UCSD-AML1 (cell line): ENCODE measurements around the gene BICDL2.
A peak's percentile ranks its signal among the peaks of the same experiment; 100 is the strongest.

Experiments
- DNase-seq: peaks from one replicate; lab custom pipeline; 2025; ENCODE audit not compliant: unreplicated experiment; lab: John Stamatoyannopoulos, UW

Gene BICDL2

GRCh38 chr16:3012828-3013420, 23.8 kb downstream of the BICDL2 start, which contains the start of gene CLDN9:
TSS of gene CLDN9 (plus strand) at chr16:3012923. CDS start at chr16:3013363, 440 bp downstream.
- no peak for DNase-seq

- DNase-seq, result no peak
These were observed 24.5 kb downstream of the BICDL2 start for GRCh38 chr16:3012246-3012645.

DNA sequence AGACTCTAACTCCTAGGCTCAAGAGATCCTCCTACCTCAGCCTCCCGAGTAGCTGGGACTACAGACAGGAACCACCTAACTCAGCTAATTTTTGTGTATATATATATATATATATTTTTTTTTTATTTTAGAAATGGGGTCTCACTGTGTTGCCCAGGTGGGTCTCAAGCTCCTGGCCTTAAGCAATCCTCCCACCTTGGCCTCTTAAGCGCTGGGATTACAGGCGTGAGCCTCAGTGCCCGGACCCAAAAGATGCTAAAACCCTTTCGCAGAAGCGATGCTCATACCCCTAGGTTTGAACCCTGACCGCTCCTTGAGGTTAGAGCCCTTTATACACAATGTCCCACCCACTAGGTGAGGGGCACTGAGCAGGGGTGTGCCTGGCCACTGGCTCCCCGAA, 26.2 kb downstream of the BICDL2 start:
- DNase-seq, result no peak

DNA sequence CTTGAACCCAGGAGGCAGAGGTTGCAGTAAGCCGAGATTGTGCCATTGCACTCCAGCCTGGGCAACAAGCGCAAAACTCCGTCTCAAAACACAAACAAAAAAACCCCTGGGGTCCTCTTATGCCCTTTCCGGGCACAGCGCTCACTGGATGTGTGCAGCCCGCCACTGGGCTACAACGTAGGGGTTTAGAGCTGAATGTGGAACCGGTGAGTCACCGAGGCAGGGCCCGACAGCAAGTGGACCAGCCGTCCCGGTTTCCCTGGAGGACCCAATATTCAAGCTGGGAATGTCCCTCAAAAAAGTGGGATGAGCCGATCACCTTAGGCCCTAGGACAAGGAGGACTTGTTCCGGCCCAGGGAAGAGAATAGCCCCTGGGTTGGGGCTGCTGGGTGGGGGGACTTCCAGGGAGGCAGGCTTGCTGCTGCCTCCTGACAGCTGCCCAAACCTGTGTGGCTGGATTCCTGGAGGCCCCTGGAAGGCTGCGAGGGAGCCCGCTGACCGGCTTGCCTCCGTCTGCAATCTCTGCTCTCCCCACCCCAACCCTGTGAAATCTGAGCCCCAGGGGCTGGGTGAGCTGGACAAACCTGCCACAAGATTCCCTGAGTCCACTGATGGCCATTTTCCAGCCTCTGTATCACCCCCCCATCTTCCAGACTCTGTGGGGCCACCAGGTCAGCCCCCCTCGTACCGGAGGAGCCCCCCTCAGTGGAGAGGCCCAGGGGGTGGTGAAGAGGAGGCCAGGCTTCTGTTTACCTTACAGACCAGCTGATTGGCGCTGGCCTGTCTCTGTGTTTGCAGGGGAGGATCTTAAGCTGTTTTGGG, 27.0 kb downstream of the BICDL2 start:
- DNase-seq, result no peak

- no peak for DNase-seq
These were observed 28.1 kb downstream of the BICDL2 start for GRCh38 chr16:3008690-3009037.

DNA sequence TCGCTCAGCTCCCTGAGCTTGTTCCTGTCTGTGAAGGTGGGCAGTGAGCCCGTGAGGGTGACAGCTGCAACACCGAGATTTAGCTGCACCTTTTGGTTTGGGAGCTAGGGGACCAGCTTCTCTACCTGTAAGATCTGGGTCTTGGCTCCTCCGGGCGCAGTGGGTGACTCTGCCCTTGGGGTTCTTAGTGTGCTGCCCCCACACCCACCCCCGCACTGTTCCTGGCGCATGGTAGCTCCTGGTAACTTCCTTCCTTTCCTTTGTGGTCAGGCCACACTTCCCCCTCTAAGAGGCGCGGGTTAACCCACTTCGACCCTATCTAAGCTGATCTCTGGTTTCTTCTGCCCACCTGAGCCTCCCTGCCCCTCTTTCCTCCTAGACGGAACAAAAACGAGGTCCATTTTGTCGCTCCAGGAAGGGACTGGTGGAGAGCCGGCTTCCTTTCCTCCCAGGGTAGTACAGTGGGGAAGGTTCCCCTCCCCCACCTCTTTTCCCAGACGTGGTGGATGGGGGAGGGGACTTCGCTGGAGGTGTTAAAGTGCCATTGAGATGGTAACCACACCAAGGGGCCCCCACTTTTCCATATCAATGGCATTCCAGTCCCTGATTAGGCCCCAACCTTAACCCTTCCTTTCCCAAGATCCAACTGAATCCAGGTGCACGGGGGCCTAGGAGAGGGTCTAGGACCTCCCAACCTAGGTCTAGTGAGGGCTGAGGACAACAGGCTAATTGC, 28.6 kb downstream of the BICDL2 start:
- peak; percentile 82 for DNase-seq

- peak; percentile 51 for DNase-seq
These were observed 29.4 kb downstream of the BICDL2 start for GRCh38 chr16:3007059-3007956.

GRCh38 chr16:3004781-3005284, 31.9 kb downstream of the BICDL2 start:
- peak; percentile 52 for DNase-seq

DNA sequence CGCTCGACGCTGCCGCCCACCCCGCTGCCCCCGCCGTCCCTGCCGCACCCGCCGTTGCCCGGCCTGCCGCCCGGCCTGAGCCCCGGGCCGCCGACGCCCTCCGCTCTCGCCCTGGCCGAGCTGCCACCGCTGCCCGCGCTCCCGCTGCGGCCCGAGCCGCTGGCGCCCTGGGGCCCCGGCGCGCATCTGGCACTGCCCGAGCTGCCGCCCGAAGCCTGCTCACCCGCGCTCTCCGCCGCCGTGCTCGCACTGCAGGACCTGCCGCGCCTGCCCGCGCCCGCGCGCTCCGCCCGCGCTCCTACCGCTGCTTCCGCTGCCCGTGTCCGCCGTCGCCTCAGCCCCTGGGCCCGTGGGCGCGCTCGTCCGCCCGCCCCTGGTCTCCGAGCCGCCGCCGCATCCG, 32.4 kb downstream of the BICDL2 start:
- peak; percentile 46 for DNase-seq

DNA sequence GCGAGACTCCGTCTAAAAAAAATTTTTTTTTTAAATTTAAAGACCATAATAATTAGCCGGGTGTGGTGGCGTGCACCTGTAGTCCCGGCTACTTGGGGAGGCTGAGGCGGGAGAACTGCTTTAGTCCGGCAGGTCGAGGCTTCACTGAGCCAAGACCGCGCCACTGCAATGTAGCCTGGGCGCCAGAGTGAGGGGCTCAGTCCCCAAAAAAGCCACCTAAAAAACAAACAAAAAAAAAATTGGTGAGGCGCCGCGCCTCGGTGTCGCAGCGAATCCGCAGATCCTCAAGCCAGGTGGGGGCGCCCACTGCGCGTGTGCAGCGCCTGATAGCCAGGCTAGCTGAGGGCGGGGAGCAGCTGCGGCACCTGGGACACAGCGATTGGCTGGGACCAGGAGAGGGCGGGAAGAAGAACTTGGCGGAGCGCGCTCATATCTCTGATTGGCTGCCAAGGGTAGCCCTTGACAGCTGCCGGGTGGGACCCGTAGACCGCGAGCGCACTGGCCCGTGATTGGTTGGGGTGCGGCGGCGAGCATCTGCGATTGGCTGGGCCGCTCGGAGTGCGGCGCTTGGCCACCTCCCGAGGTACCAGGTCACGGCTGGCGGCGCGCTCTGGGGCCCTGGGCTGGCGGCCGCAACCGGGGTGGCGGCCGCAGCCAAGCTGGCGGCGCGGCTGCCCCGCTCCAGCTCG, 33.0 kb downstream of the BICDL2 start:
- DNase-seq, result peak; percentile 99

DNA sequence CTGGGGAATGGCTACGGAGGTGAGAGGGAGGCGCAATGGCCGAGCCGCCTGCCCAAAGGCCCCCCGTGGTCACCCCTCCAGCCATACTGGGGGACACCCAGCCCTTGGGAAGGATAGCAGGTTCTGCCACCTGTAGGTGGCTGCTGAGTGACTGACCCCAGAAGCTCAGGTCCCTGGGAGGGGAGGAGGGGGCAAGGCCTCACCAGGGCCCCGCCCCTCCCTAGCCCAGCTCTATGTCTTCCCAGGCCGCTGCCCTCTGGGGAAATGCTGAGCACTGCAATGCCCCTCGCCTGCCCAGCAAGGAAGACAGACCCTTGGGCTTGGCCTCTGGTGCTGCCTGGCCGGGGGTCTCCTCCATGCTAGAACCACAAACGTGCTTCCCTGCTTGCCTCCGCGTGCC, 35.4 kb downstream of the BICDL2 start:
- DNase-seq, result no peak

DNA sequence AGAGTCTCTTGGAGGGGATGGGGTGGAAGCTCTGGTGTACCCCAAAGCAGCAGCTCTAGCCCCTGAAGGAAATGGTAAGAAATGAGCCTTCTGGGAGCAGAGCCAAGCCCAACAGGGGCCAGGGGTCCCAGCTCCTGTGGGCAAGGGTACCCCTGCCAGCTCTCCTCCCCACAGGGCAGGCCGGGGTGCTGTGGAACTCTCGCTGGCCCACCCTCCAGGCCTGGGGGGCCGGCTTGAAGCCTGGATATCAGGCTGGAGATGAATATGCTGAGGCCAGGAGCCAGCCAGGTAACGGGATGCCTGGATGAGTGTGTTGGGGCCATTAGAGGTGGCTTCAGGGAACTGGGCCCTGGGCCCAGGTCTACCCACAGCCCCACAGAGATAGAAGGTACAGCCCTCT, 36.2 kb downstream of the BICDL2 start:
- DNase-seq, result no peak

DNA sequence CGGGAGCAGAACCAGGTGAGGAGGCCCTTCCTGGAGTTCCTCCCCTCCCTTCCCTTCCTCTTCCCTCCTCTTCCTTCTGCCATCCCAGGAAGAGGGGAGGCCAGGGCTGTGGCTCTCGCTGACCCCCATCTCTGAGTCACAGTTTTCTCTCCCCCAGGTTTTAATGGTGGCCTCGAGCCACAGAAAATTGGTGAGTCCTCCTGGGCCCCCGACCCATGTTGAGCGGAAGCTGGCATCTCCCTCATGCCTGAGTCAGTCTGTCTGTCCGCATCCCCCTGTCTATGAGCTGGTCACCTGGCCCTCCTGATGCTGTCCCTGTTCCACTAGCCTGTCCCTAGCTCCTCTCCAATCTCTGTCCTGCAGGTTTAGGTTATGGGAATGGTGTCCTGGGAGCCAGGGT, 36.8 kb downstream of the BICDL2 start:
- DNase-seq, result no peak

GRCh38 chr16:2996298-2996697, 40.4 kb downstream of the BICDL2 start:
- DNase-seq, result no peak

- no peak for DNase-seq
These were observed 44.2 kb downstream of the BICDL2 start for GRCh38 chr16:2992383-2993081.

DNA sequence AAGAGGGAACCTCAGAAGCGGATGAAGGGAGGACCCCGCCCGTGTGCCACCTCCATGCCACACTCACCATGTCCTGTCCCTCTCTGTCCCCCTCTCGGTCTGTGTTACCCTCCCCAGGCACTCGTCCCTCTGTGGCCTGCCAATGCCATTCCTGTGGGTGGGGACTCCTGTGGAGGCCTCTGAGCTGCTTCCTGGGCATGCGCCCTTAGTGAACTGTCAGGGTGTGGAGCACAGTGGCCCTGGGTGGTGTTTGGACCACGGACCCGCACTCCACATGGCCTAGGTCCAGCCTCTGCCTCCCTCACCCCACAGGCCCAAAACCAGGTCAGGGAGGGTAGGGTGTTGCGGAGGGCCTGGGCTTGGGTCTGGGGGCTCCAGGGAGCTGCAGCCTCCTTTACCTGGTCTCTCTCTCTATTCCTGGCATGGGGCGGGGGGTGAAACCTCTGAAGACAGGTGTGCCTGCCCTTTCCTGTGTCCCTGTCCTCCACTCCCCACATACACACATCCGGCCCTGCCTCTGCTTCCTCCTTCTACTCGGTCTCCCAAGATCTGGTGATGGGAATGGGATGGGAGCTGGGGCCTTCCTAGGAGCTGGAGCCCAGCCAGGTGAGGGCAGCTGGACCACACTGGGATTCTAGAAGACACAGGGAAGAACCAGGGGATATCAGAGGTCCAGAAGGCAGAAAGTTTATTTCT, 45.0 kb downstream of the BICDL2 start:
- DNase-seq, result no peak

GRCh38 chr16:2990891-2991290, 45.9 kb downstream of the BICDL2 start:
- DNase-seq, result no peak

GRCh38 chr16:2988590-2989099, 48.1 kb downstream of the BICDL2 start:
- DNase-seq, result no peak

DNA sequence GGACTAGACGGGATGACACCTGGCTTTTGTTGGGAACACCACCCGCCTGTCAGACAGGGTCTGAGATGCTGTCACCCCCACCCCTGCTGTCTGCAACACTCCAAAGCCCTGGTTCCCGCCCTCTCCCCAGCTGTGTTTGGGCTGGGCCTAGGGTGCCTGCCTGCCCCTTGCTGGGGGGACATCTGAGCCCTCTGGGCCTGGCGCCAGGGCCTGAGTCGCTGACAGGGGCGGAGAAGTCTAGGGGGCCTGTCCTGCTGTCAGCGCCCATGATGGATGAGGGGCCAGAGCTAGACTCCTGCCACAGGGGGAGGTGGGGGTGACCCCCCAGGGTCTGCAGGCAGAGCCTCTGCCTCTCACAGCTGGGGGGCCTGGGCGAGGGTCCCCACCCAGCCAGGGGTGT, 48.9 kb downstream of the BICDL2 start:
- DNase-seq, result no peak
